ENCODE results near the gene KMT5C. TPM values are rescaled to one million over a fixed set of nuclear protein-coding genes. Genes with fewer than 3 reads are reported as not detected.

The KMT5C gene
- total RNA-seq = 6.5 and 8.0 TPM in 2 replicates

DNA sequence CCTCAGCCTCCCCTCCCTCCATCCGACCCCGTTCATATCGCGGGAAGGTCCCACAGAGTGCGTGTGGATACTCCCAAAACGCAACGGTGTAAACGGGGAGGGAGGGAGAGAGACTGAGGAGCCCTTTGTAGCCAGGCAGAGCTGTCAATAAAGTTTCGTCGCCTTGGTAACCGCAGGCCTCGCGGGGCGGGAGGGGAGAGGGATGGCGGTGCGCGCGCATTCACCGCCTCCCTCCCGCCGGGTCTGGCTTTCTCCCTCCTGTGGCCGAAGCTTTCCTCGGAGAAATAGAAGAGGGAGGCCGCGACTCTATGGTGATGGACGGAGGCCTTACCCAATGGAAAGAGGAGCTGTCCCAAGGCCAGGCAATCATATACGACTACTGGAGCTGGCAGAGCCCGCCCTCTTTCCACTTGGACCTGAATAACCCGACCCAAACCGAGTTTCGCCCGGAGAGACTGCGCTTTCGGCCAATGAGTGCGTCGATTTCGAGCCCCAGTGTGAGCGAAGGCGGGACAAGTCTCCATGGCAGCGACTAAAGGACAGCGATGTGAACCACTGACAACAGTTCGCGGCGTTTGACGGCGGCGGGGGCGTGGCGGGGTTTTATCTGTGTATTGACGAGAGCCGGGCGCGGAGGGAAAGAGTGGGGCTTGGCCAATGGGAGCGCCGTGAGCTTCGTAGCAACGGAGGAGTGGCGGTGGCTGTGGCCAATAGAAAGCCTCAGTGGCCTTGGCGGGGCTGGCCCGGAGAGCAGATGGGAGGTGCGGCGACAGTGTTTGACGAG, at the start of gene KMT5C:
TSS of gene KMT5C (plus strand) at position 772 of the 784 bp plus-strand sequence. CDS start 2,061 bp downstream, outside the sequence.

DNA sequence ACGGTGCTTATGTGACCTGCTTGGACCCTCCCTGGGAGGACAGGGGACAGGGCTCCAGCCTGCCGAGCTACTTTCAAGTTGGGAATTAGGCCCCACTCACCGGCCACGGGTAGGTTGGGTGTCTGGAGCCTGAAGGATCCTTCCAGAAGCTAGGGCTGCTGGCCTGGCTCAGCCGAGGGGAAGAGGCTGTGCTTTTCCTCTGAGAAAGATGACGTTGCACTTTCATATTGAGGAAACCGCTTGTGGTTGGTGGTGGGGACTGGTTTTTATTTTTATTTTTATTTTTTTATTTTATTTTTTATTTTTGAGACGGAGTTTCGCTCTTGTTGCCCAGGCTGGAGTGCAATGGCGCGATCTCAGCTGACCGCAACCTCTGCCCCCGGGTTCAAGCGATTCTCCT, 14.5 kb upstream of the KMT5C start, which contains the start of gene TMEM150B:
TSS of gene TMEM150B (minus strand) at position 170 of the 400 bp plus-strand sequence. CDS start 4,305 bp downstream, outside the sequence.

DNA sequence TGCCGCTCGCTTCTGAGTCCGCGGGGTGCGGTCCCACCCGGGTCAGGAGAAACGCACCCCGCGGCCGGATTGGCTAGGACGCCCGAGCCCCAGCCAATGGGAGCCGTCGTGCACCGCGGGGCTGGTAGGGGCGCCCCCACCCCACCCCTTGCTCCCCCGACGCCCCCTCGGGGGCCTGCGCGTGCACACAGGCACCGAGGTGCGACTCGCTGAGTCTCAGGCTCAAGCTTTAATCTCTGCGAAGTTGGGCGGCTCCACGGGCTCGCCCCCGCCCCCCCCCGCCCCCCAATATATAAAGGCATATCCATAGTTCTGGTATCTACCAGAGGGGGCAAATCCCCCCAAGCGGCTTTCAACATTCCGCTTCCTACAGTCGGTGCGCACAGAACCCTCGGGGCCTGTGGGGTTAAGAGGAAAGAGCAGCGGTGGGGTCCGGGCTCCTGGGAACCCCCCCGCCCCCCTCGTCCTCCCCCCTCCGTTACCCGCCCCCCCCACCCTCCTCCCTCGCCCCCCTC, 15.1 kb downstream of the KMT5C start, which contains the start of gene COX6B2:
TSS of gene COX6B2 (minus strand) at position 22 of the 515 bp plus-strand sequence. CDS start 198 bp downstream, outside the sequence.

DNA sequence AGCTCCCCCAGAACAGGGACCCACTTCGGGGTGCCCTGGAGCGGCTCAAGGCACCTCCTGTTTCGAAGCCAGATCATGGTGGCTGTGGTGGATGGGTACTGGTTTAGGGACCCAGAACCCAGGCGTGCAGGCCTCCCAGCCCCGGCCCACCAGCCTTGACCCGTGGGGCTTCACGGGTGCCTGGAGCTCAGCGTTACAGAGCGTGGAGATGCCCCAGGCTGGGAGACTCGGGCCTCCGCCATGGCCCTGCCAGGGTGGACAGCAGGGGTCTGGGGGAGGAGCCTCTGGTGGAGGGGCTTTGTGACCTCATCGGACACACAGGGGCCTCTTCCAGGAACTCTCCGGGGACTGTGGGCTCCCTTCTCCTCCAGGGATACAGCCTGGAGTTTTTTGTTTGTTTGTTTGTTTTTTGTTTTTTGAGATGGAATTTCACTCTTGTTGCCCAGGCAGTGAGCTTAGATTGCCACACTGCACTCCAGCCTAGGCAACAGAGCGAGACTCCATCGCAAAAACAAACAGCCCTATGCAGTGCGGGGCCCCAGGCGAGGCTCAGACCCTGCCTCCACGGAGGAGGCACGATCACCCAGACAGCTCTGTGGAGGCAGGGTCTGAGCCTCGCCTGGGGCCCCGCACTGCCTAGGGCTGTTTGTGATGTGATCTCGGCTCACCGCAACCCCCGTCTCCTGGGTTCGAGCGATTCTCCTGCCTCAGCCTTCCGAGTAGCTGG, 23.5 kb downstream of the KMT5C start, which contains the start of gene GARIN5B:
TSS of gene GARIN5B (minus strand) at position 271 of the 727 bp plus-strand sequence. CDS start at position 77, 194 bp downstream.

DNA sequence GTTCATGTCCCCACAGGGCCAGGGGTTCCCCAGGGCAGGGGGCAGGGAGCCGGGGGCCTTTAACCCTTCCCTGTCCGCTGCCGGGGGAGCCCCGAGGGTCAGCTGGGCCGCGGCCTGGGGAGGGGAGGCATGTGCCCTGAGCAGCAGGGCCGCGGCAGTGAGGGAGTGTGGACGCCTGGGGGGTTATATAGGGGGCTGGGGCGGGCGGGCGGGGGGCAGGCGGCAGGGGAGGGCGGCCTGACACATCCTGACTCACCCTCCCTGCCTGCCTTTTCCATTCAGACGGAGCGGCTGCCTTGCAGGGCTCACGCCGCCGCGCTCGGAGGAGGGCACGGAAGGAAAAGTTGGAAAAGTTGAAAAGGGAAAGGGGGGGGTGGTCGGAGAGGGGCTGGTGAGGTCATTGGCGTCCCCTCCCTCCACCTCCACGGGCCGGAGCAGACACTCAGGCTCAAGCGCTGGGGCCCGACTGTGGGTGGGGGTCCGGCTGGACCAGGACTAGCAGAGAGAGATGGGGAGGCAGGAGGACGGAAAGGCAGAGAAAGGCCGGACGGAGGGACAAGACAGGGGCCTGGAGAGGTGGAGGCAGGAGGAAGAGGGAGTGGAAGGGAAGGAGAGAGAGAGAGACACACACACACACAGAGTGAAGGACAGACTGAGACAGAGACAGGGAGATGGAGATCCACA, 30.8 kb downstream of the KMT5C start, which contains the start of gene IL11:
TSS of gene IL11 (minus strand) at position 159 of the 684 bp plus-strand sequence. CDS start at position 6, 153 bp downstream.

DNA sequence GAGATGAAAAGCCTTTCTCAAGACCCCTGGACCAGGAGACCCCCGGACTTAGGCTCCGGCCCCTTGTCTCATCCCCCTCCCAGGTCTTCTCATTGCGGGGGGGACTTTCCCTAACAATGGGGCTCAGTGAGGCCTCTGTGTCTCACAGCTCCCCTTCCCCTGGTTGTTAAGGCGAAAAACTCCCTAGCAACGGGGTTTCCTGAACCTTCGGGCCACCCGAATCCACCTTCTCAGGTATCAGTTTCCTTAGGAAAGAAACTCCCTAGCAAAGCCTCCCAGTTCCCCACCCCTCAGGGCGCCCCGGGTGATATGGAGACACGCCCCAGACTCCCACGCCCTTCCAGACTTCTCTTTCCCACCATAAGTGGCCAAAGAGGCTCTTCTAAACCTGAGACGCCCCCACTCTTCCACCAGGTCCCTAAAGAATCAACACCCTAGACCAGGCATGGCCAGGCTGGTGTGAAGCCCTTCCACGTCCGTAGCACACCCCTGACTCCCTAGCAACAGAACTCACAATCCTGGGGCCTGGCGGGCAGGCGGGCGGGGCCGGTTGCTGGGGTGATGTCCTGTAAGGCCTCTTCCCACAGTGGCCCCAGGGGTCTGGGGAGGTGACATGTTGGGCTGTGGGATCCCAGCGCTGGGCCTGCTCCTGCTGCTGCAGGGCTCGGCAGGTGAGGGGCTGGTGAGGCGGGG, 36.7 kb downstream of the KMT5C start, which contains the start of gene TMEM190:
TSS of gene TMEM190 (plus strand) at position 586 of the 693 bp plus-strand sequence. CDS start at position 614, 28 bp downstream.

DNA sequence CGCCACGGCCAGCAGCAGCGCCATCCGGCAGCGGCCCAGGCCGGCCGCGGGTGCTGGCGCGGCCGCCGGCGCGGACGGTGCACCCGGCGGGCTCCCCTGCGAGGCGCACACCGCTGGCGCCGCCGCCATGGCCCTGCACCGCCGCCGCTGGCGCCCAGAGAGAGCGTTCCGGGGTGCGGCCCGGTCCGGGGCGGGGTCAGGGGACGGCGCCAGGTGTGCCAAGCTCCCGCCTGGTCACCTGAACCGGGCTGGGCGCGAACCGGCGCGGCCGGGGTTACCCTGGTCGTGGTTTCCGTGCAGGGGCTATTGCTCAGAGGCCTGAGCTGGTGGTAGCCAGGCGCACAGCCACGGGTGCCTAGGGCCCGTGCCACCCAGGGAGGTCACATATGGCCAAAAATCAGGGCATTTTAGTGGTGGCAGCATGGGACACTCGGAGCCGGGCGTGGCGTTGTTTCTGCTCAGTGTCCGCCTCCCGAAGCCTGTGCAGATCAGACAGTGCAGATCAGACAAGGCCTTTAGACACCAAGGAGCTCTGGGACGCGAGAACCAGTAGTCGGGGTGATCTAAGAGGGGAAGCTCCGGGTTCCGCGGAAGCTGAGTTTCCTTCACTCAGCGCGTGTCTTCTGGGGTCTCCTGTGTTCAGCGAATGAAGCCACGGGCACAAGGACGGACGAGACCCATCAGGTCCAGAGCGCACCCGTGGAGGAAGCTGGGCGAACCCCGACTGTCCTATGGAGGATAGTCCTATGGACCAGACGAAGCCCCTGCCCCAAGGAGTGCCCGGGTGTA, 44.6 kb downstream of the KMT5C start, which contains the start of gene TMEM238:
TSS of gene TMEM238 (minus strand) at position 162 of the 789 bp plus-strand sequence. CDS start at position 129, 33 bp downstream.

DNA sequence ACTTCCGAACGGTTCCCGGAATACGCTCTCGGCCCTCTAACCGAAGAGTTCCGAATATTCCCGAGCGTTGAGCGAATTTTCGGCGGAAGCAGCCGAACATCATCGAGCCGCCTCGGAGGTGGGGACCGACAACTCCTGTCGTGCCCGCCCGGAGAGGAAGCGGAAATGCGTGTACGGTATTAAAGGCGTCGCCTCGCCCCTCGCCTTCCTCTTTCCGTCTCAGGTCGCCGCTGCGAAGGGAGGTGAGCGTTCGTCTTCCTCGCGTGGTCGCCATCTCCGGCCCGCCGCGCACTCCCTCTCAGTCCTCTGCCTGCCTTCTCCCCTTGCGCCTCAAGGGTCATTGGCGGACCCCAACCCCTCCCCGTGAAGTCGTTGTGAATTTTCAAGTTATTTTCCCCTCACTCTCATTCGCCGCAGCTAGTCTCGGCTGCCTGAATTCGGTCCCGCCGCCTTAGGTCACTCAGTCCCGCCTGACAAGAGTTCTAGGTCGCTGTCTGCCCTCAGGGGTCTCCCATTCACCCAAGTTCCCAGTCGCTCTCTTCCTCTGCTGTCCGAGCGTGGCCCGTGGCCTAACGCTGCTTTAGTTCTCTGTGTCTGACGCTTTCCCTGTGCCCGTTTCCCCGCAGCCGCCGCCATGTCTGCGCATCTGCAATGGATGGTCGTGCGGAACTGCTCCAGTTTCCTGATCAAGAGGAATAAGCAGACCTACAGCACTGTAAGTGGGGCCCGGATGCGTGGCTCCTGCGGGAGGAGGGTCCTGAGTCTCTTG, 46.2 kb downstream of the KMT5C start, which contains the start of gene RPL28:
TSS of gene RPL28 (plus strand) at position 209 of the 769 bp plus-strand sequence. CDS start at position 635, 426 bp downstream.

Other genes with a start within 250 kb of the KMT5C start
- 57.2 and 64.6 TPM in 2 replicates for gene PPP1R12C, start 222.2 kb upstream of the KMT5C start, total RNA-seq
- gene TNNT1, start 190.7 kb upstream of the KMT5C start, total RNA-seq = 0.65 and 0.97 TPM in 2 replicates
- not detected in 2 replicates for gene TNNI3, start 182.1 kb upstream of the KMT5C start, total RNA-seq
- gene DNAAF3, start 173.3 kb upstream of the KMT5C start, total RNA-seq = 0.24 TPM in 1 of 2 replicates, not detected in the other
- gene SYT5, start 159.6 kb upstream of the KMT5C start, total RNA-seq = not detected in 2 replicates
- 1.1 and 1.2 TPM in 2 replicates for gene PTPRH, start 130.4 kb upstream of the KMT5C start, total RNA-seq
- gene TMEM86B, start 111.1 kb upstream of the KMT5C start, total RNA-seq = 1.6 and 3.6 TPM in 2 replicates
- gene PPP6R1, start 80.9 kb upstream of the KMT5C start, total RNA-seq = 42.9 and 47.7 TPM in 2 replicates
- gene HSPBP1, start 59.8 kb upstream of the KMT5C start, total RNA-seq = 23.4 and 28.8 TPM in 2 replicates
- gene BRSK1, start 55.9 kb upstream of the KMT5C start, total RNA-seq = 4.9 and 5.1 TPM in 2 replicates
- gene TMEM150B, start 14.5 kb upstream of the KMT5C start, total RNA-seq = not detected in 2 replicates
- not detected in 2 replicates for gene COX6B2, start 14.8 kb downstream of the KMT5C start, total RNA-seq
- gene GARIN5B, start 23.4 kb downstream of the KMT5C start, total RNA-seq = not detected in 2 replicates
- 1.8 and 3.9 TPM in 2 replicates for gene IL11, start 30.6 kb downstream of the KMT5C start, total RNA-seq
- not detected in 2 replicates for gene TMEM190, start 37.0 kb downstream of the KMT5C start, total RNA-seq
- gene TMEM238, start 44.4 kb downstream of the KMT5C start, total RNA-seq = 0.16 TPM in 1 of 2 replicates, not detected in the other
- gene RPL28, start 46.1 kb downstream of the KMT5C start, total RNA-seq = 184 and 254 TPM in 2 replicates
- 26.6 and 29.0 TPM in 2 replicates for gene UBE2S, start 67.9 kb downstream of the KMT5C start, total RNA-seq
- gene SHISA7, start 103.4 kb downstream of the KMT5C start, total RNA-seq = not detected in 2 replicates
- gene ISOC2, start 121.8 kb downstream of the KMT5C start, total RNA-seq = 80.3 and 91.3 TPM in 2 replicates
- gene C19orf85, start 124.9 kb downstream of the KMT5C start, total RNA-seq = not detected in 2 replicates
- gene ZNF628, start 136.7 kb downstream of the KMT5C start, total RNA-seq = 3.2 and 4.9 TPM in 2 replicates
- gene NAT14, start 145.3 kb downstream of the KMT5C start, total RNA-seq = 14.1 and 14.5 TPM in 2 replicates
- 48.0 and 60.0 TPM in 2 replicates for gene SSC5D, start 148.6 kb downstream of the KMT5C start, total RNA-seq
- 0.16 TPM in 1 of 2 replicates, not detected in the other for gene SBK2, start 197.3 kb downstream of the KMT5C start, total RNA-seq
- 0.12 and 0.81 TPM in 2 replicates for gene SBK3, start 205.7 kb downstream of the KMT5C start, total RNA-seq
- 8.9 and 9.4 TPM in 2 replicates for gene ZNF579, start 241.0 kb downstream of the KMT5C start, total RNA-seq